ENCODE data around the gene CFAP74.

CFAP74 gene

DNA sequence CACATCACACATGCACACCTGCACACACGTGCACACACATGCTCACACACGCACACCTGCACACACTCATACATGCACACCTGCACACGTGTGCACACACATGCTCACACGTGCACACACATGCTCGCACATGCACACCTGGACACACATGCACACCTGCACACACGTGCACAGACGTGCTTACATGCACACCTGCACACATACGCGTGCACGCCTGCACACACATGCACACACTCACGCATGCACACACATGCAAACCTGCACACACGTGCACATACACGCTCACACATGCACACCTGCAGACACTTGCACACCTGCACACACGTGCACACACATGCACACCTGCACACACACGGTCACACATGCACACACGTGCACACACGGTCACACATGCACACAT is 32.6 kb downstream of the CFAP74 start:
- DNase-seq = no peak

DNA sequence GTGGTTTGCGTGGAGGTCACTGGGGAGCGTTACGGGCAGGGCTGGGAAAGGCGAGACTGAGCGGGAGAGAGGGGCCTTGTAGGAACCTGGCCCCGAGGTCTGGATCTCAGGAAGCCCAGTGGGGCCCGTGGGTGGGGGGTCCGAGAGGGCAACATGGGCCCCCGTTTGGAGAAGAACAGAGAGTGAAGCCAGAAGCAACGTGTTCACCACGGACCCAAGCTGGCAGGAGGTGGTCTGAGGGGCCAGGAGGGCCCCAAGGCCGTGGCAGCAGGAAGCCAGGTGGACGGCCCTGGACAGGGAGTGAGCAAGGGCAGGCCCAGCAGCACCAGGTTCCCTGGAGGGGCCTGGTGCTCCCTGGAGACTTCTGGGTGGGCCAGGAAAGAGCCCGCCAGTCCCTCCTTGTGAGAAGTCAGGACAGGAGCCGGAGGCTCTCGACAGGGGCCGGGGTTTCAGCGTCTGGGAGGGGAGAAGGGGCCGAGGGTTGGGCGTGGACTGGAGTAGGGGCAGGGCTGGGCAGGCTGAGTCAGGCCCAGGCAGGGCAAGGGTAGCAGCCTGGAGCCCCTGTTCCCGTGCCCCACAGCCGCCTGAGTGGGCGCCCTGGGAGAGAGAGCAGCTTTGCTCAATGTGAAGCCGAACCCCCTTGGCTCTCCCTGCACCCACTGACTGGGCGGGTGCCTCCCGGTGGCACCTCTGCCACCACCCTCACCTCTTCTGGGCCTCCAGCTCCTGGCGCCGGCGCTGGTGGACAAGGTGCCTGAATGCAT is 33.5 kb downstream of the CFAP74 start:
- DNase-seq = no peak

DNA sequence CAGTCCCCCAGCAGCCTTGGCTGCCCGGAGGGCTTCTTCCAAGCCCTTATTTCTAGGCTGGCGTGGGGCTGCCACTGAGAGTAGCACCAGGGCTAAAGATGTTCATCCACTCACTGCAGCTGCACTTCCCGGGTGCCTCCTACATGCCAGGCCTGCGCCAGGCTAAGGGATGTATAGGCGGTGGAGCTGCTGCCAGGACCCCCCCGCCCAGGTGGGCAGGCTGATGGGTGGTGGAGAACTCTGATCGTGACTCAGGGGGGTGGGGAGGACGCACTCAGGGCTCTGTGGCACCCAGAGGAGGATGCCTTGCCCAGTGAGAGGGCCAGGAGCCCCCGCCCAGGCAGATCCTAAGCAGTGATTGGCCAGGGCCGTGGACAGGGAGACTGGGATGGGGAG is 34.1 kb downstream of the CFAP74 start:
- DNase-seq = peak in 1 of 58 donors; percentile 12

DNA sequence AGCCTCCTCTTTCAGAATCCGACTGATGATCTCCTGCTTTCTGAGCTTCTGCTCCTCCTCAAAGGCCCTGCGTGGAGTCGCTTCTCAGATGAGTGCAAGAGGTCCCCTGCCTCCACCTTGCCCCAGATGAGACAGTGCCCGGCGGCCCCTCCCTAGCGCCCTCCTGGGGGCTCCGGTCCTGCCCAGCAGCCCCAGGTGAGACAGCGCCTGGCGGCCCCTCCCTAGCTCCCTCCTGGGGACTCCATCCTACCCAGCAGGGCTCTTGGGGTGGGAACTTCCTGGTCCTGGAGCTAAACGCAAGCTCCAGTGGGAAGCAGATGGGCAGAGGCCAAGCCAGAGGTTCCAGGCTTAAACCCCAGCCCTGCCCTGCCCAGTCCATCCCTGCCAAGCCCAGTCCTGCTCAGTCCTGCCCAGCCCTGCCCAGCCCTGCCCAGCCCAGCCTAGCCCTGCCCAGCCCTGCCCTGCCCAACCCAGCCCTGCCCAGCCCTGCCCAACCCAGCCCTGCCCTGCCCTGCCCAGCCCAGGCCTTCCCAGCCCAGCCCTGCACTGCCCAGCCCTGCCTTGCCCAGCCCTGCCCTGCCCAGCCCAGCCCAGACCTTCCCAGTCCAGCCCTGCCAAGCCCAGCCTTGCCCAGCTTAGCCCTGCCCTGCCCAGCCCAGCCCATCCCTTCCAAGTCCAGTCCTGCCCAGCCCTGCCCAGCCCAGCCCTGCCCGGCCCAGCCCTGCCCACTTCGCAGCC is 34.6 kb downstream of the CFAP74 start:
- DNase-seq = no peak

DNA sequence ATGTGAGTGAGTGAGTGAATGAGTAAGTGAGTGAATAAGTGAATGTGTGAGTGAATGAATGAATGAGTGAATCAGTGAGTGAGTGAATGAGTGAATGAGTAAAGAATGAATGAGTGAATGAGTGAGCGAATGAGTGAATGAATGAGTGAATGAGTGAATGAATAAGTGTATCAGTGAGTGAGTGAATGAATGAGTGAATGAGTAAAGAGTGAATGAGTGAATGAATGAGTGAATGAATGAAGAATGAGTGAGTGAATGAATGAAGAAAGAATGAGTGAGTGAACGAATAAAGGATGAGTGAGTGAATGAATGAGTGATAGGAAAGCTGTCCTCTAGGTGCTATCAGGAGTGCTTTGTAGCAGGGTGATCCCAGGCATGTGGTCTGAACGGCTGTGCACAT is 35.7 kb downstream of the CFAP74 start:
- DNase-seq = no peak

DNA sequence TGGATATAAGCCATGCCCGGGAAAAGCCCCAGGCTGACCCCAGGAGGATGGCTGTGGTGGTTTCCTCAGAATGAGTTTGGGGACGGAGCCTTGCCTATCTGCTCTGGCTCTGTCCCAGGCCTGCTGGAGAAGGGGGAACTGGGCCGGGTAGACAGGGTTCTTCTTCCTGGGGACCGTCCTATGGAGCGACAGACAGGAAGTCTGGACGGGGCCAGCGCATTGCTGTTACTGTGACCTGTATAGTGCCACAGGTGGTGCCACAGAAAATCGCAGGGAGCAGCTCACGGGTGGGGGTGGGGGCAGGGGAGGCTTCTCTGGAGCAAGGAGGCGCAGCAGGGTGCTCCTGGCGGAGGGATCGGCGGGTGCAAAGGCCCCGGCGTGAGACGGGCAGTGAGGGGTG is 36.4 kb downstream of the CFAP74 start:
- DNase-seq = peak in 1 of 58 donors; percentile 6

DNA sequence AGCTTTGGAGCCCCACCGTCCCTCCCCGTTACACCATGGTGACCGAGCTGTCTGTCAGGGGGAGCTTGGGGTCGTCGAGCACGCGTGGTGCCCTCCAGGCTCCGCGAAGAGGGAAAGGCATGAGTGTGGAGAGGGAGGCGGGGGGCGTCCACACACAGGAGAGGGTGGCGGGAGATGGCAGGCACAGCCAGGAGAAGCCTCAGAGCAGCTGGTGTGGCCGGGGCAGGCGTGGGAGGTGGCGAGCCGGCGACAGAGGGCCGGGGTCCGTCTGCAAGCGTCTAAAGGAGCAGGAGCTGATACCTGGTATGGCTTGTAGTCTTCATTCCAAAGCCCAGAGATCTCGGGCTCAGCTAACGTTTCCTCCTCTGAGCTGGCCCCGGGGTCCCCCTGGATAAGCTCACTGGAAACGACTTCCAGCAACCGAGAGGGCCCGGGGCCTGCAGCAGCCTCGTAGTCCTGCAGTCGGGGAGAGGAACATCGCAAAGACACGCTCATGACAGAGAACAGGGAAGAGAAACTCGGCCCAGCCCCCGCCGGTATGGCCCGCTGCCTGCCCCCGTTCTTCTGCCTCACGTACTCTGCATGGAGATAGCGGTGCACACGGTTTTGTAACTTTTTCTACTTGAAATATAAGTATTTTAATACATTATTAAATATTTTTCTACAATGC is 37.4 kb downstream of the CFAP74 start:
- DNase-seq = peak in 4 of 58 donors; percentile 7 to 20 (median 18)

DNA sequence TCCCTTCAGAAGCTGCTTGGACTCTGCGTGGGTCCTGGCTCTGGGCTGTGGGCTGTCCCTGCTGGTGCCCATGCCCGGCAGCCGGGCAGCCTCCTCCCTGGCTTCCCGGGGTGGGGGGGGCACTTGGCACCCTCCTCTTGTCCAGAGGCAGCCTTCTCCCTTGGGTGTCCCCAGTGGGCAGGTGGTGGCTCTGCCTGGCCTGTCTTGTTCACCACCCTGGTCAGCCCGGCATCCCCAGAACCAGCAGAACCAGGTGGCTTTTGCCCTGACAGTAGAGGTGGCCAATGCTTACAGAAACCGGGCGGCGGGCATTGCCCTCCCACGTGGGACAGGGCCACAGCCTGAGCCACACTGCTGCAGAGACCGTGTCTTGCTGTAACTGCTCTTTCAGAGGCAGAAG is 38.0 kb downstream of the CFAP74 start:
- no peak for DNase-seq

DNA sequence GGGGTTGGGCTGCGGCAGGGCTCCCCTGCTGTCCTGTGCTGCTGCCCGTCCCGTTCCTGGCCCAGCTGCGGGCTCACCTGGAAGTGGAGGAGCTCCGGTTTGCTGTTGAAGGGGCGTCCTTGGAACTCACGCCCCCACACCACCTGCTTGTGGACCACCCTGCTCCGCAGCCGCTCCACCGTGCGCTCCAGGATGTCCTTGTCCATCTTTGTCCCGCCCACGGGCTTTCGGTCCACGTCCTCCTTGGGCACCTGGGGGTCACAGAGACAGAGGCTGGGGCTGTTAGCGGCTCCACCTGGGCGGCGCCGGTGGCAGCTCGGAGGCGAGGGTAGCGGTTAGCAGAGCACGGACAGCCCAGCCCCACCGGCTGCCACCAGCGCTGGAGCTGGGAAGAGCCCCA is 38.8 kb downstream of the CFAP74 start:
- DNase-seq = no peak

DNA sequence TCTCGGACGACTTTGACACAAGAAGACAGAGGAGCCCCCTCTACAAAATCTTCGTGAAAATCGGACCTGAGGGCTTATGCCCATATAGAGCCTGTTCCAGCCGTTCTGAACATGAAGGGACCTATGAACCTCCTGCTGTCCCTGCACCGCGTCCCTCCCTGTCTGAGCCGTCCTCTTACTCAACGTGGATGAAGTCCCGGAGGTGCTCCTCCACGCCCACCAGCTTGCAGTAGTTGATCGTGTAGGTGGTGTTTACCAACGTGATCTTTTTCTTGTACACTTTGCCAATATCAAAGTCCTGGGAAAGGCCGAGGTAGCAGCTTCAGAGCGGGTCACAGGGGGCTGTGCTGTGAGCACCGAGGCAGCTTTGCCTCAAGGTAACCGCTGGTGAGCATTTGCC is 40.0 kb downstream of the CFAP74 start:
- DNase-seq = no peak

DNA sequence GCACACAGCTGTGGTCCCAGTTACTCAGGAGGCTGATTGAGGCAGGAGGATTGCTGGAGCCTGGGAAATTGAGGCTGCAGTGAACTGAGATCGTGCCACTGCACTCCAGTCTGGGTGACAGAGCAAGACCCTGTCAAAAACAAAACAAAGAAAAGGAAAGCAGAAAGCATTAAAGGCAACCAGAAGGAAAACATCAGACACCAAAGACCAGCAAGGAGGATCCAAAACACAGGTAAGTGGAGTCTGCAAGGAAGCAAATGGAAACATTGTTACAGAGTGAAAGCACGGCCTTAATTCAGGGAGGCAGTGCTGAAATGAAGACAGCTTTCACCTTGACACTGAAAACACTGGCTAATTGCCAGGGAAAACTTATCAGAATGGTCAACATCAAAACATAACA is 40.8 kb downstream of the CFAP74 start:
- DNase-seq = no peak

DNA sequence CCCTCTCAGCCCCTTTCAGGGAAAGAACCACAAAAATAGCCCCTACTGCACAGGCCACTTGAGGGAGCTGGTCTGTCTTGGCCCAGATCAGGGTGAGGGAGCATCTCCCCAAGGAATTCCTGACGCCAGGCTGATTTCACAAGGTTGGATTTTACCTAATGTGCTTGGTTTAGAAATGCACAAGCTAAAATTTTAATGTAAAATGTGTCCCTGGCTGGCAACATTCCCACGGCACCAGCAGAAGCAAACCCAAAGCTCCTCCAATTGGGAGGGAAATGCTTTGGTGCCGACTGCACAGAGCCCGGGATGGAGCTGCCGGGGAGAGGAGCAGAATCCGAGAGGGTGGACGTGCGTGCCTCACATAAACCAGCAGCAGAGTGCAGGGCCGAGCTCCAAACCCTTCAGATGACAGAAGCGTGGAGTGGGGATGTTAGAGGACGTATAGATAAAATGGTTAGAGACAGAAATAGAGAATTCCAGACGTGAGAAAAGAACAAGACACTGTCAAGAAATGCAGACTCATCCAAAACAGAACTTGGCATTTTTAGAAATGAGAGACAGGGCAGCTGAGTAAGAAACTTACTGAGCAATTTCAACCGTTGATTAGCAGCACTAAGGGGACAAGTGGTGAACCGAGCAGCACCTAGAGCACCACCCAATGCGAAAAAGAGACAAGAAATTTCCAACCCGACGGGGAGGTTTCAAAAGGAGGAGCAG is 42.9 kb downstream of the CFAP74 start:
- DNase-seq = peak in 12 of 58 donors; percentile 8 to 55 (median 20)

DNA sequence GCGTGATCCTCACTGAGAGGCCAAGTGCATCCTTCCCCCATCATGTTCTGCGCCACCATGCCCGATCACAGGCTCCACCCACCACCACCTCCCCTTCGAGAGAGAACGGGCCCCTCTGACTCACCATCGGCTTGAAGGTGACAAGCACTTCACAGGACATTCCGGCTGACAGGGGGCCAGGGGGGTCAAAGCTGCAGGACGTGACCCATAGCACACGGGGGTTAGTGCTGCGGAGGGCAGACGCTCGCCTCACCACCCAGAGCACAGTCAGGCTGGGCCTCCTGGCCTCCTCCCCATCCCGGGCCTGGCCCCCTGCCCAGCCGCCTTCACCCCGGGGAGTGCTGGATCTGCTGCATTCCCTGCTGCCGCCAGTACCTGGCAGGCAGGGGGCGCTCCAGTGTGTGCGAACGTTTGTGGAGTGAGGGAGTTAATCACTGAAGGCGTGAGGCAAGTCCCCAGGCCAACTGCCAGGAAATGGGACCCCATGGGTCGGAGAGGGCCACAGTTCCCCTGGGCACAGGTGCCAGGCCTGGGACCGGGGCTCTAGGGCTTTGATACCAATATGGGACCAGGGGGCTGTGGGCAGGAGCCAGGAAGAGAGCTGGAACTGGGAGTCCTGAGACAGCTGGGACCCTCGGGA is 43.6 kb downstream of the CFAP74 start:
- peak in 54 of 58 donors; percentile 17 to 87 (median 47) for DNase-seq

DNA sequence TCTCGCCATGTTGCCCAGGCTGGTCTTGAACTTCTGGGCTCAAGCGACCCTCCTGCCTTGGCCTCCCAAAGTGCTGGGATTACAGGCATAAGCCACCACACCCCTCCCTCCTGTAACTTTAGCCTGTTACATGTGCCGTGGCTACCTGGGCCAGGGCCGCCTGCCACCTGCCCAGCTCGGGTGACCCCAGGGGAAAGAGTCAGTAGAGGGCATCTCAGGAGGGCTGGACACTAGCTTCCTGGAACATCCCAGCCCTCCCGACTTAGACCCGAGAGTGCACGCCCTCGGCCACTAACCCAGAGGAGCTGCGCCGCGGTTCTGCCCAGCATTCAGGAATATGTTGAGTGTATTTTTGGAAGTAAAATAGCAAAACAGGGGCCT is 44.1 kb downstream of the CFAP74 start:
- DNase-seq = no peak

DNA sequence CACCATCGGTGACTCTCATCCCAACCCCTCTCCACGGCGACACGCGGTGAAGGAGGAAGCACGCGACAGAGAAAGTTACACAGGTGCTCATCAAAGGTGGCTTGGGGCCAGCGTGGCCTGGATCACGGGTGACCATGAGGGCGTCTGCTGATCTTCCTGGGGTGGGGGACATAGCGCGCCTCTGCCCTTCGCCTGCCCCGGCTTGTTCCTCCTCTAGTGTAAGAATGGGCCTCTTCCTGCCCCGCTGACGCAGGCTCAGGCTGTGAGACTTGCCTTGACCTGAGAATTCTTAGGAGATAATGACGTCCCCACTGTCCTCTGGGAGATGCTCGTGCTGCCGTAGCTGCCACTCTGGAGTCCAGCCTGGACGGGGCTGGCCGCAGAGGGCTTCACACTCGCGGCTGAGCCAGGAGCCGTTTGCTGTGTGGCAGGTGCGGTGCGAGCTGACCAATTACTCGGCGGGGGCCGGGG is 45.5 kb downstream of the CFAP74 start:
- DNase-seq = no peak

DNA sequence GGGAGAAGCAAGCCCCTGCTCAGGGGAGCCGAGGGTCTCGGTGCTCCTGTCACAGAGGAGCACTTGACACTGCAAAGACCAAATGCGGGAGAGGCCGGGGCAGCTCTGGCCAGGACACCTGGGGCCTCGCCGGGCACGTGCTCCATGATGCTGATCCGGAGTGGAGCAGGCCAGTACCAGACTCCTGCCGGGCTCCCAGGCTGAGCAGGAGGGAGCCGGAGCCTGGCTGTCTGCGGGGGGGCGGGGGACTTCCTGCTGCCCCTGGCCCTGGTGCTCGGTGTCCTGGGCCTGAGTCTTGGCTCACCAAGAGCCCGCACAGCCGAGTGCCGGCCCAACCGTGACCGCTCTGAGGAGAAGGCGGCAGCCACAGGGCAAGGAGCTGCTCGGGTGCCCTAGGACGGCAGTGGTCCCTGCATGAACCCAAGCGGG is 46.0 kb downstream of the CFAP74 start:
- no peak for DNase-seq

DNA sequence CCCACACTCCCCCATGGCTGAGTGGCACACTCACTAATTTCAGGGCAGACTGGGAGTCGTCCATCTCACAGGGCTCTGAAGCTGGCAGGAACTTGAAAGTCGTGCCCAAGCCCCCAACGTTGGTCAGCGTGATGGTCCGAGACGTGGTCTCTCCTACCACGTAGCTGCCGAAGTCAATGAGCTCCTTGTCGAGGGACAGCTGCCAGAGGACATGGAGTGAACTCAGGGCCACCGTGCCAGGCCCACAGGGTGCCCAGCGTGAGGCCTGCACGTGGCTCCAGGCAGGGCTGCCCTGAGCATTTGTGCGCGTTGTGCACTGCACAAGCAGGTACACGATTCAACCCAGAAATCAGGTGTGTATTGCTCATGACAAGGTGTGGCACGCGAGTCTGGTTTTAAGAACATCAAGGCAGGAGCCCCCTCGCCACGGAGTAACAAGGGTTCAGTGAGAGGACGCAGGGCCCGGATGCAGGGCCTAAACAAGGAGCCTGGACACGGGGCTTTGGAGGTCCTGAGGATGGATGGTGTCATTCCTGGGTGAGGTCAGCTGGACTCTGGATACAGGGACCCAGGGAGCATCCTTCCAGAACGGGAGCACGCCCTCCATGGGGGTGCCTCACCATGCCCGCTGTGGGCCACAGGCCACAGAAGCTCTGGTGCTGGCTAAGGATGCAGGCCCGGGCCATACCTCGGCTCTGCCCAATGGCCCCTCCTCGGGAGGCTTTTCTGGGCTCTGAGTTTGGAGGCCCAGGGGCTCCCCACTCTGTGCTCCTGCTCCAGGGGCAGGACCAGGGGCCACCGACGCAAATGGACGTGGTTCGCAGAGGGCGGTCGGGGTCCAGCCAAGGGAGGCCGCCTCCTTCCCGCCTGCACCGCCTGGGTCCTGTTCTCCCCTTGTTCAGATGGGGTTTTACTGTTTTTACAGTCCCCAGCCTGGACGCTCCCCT is 46.7 kb downstream of the CFAP74 start:
- DNase-seq = no peak

DNA sequence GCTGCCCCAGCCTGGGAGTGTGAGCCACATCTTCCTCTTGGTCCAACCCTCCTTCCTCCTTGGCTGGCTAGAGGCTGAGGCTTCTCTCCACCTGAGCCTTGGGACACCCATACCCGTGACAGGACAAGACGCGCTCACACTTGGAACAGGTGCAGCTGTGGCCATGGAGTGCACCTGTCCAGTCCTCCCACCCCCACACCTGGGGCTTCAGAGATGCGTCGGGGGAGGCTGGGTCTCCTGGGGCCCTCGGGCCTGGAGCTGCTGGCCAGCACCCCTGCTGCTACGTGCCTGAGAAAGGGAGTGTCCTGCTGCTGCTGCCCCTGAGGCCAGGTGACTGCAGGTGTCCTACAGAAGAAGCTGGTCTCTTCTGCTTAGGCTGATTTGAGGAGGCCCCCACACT is 47.5 kb downstream of the CFAP74 start:
- no peak for DNase-seq

DNA sequence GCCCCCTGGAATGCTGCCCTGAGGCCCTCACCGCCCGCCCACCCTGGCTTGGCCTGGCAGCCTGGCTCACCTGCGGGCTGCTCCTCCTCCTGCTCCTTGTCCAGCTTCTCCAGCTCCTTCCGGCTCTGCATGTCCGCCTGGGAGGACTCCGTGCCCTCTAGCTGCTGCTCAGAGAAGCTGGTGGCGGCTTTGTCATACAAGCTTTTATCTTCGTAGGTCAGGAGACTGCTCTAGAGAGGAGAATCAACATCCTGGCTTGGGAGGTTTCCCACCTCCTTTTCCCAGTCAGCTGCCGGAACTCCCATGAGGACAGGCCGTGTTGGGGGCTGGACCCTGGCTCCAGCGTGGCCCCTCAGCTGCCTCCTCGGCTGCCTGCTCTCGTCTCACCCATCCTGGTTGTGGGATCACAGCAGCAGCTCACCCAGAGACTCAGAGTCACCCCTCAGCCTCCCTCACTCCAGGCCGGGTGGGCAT is 47.9 kb downstream of the CFAP74 start:
- DNase-seq = no peak

Measured in anterior cingulate cortex (tissue), 58 donors.